K562 (cell line): ENCODE results near the gene SMARCB1. TPM values are rescaled to one million over a fixed set of nuclear protein-coding genes. Genes with fewer than 3 reads are reported as not detected.

ENCODE experiments used
- ATAC-seq: fragments of 200-7000 bp; cut with Tn5 transposase; 3 replicates; pipeline ENCODE4 v1.9.1; 2020; ENCODE audit warnings: moderate library complexity
- BruUV-seq: library from RNA; stranded (reverse); fragments of 400-500 nt; replicated peaks from 2 replicates; lab custom pipeline; 2021; lab: Mats Ljungman, UMichigan
- CTCF ChIA-PET: fragments of 300-600 bp; formaldehyde crosslinking; extraction: SDS; loops from one replicate; lab custom pipeline; 2021; ENCODE audit warnings: low intra/inter-chr PET ratio; lab: Yijun Ruan, JAX
- POLR2A ChIA-PET: fragments of 300-600, 350-650 bp; sonication (Branson Sonifier 250); formaldehyde crosslinking; extraction: SDS; loops from one replicate; lab custom pipeline; 2021; ENCODE audit warnings: antibody characterized with exemption, inconsistent platforms; lab: Yijun Ruan, JAX
- DNase-seq, 4 experiments: peaks; one replicate each; pipeline versions ENCODE4 v3.0.0 to v3.0.0-alpha.2; 2011 to 2018; ENCODE audit warnings: low spot score in 3 of 4, mixed read lengths in 3 of 4; ENCODE audit errors: extremely low read depth in 1 of 4
- FAIRE-seq: peaks from 2 replicates; lab custom pipeline; 2011; peaks lifted over from hg19 to GRCh38; lab: Jason Lieb, UNC
- H2AFZ ChIP-seq: 2 replicates; pipeline ENCODE4 v1.6.0; 2011; ENCODE audit warnings: low read depth, low read length, control low read depth, inconsistent platforms
- H3K27ac ChIP-seq: fragments of 200-600 bp; 3 replicates; pipeline ENCODE4 v1.8.0; 2011; ENCODE audit warnings: low read depth, mild to moderate bottlenecking, control low read depth, inconsistent platforms, low read length, moderate library complexity, mixed read lengths; ENCODE audit errors: extremely low read depth
- H3K27me3 ChIP-seq, 2 experiments: fragments of 300-600 bp in 1 of 2; 2 replicates in 1 of 2; 3 replicates in 1 of 2; pipeline versions ENCODE4 v1.6.0 to v1.8.0; 2011; ENCODE audit warnings: inconsistent platforms in 2 of 2, low read length in 2 of 2, mild to moderate bottlenecking in 1 of 2, mixed read lengths in 1 of 2, moderate library complexity in 1 of 2; ENCODE audit not compliant: control insufficient read depth in 2 of 2, insufficient read depth in 2 of 2
- H3K36me3 ChIP-seq: fragments of 300-600 bp; 3 replicates; pipeline ENCODE4 v1.8.0; 2011; ENCODE audit warnings: mild to moderate bottlenecking, low read length, inconsistent platforms; ENCODE audit not compliant: control insufficient read depth, insufficient read depth
- H3K4me1 ChIP-seq, 2 experiments: fragments of 200-600 bp in 1 of 2; replicated peaks in 1 of 2; 2 replicates in 1 of 2; 3 replicates in 1 of 2; pipeline versions ENCODE4 v1.5.1 to v1.8.0; 2011; ENCODE audit warnings: inconsistent platforms in 2 of 2, low read length in 2 of 2, mild to moderate bottlenecking in 1 of 2, mixed read lengths in 1 of 2, moderate library complexity in 1 of 2; ENCODE audit not compliant: control insufficient read depth in 2 of 2, insufficient read depth in 2 of 2
- H3K4me2 ChIP-seq: 2 replicates; pipeline ENCODE4 v1.6.1; 2011; ENCODE audit warnings: low read length, control low read depth, inconsistent platforms, mixed read lengths; ENCODE audit not compliant: insufficient read depth
- H3K4me3 ChIP-seq: fragments of 200-600 bp; sonication (generic), shearing (Covaris generic); 2 replicates; pipeline ENCODE4 v1.5.1; 2016; ENCODE audit warnings: control low read depth, inconsistent platforms
- H3K79me2 ChIP-seq: fragments of 200-600 bp; 3 replicates; pipeline ENCODE4 v1.8.0; 2011; ENCODE audit warnings: low read length, inconsistent platforms; ENCODE audit not compliant: control insufficient read depth, insufficient read depth
- H3K9ac ChIP-seq, 2 experiments: 2 replicates each; pipeline versions ENCODE4 v1.6.0 to v1.6.1; 2011; ENCODE audit warnings: low read depth in 2 of 2, low read length in 2 of 2, control low read depth in 1 of 2, inconsistent platforms in 1 of 2, mild to moderate bottlenecking in 1 of 2, mixed read lengths in 1 of 2; ENCODE audit not compliant: insufficient read depth in 1 of 2
- H3K9me1 ChIP-seq: one replicate; pipeline ENCODE4 v1.6.0; 2011; ENCODE audit warnings: inconsistent platforms, mild to moderate bottlenecking, low read length, moderate library complexity; ENCODE audit not compliant: control insufficient read depth, insufficient read depth
- H3K9me3 ChIP-seq: replicated peaks from 2 replicates; pipeline ENCODE4 v1.5.1; 2011; ENCODE audit warnings: low read depth, low read length, inconsistent platforms; ENCODE audit not compliant: control insufficient read depth, insufficient read depth
- H4K20me1 ChIP-seq: replicated peaks from 2 replicates; pipeline ENCODE4 v1.6.1; 2011; ENCODE audit warnings: low read length, inconsistent platforms, mixed read lengths; ENCODE audit not compliant: control insufficient read depth, insufficient read depth
- ATF7 ChIP-seq: fragments of 450-650 bp; IDR thresholded peaks from 2 replicates; pipeline ENCODE4 v1.7.1; 2014; ENCODE audit warnings: mild to moderate bottlenecking, moderate library complexity
- CBFA2T2 ChIP-seq: fragments of 450-650 bp; conservative IDR thresholded peaks from 2 replicates; pipeline ENCODE4 v1.6.1; 2017; ENCODE audit warnings: mild to moderate bottlenecking
- CTBP1 ChIP-seq: fragments of 450-650 bp; IDR thresholded peaks from 2 replicates; pipeline ENCODE4 v1.6.1; 2016; ENCODE audit warnings: borderline replicate concordance
- DIDO1 ChIP-seq: fragments of 450-650 bp; IDR thresholded peaks from 2 replicates; pipeline ENCODE4 v1.6.1; 2016; ENCODE audit warnings: low read depth, missing biosample characterization, missing genetic modification characterization
- DPF2 ChIP-seq: fragments of 450-650 bp; IDR thresholded peaks from 2 replicates; pipeline ENCODE4 v1.6.1; 2016
- GTF2F1 ChIP-seq: IDR thresholded peaks from 2 replicates; pipeline ENCODE4 v1.6.1; 2011; ENCODE audit warnings: low read depth, low read length, improper control_type of control experiment
- HDAC1 ChIP-seq, 2 experiments: fragments of 450-650 bp; IDR thresholded peaks; 2 replicates each; pipeline ENCODE4 v1.6.1; 2016 to 2017; ENCODE audit warnings: inconsistent platforms in 1 of 2, mild to moderate bottlenecking in 1 of 2, moderate library complexity in 1 of 2
- HDAC2 ChIP-seq: fragments of 450-650 bp; IDR thresholded peaks from 2 replicates; pipeline ENCODE4 v1.6.1; 2016; ENCODE audit warnings: mild to moderate bottlenecking
- JUN ChIP-seq, 2 experiments: sonication (generic) in 1 of 2; formaldehyde crosslinking in 1 of 2; IDR thresholded peaks; 2 replicates each; pipeline versions ENCODE4 v1.6.1 to v1.8.0; 2012 to 2022; ENCODE audit warnings: borderline replicate concordance in 2 of 2, mild to moderate bottlenecking in 2 of 2, improper control_type of control experiment in 1 of 2, low read depth in 1 of 2, low read length in 1 of 2, missing genetic modification reagents in 1 of 2
- KDM5B ChIP-seq: fragments of 200-600 bp; sonication (generic); IDR thresholded peaks from 2 replicates; pipeline ENCODE4 v1.6.1; 2012; ENCODE audit warnings: low read depth, mild to moderate bottlenecking, moderate library complexity, low read length, control low read depth, inconsistent platforms; ENCODE audit not compliant: insufficient replicate concordance
- MCM5 ChIP-seq: fragments of 450-650 bp; IDR thresholded peaks from 2 replicates; pipeline ENCODE4 v1.6.1; 2016; ENCODE audit warnings: low read depth
- PHF8 ChIP-seq: fragments of 200-600 bp; sonication (generic); IDR thresholded peaks from 2 replicates; pipeline ENCODE4 v1.6.1; 2012; ENCODE audit warnings: mixed run types, mild to moderate bottlenecking, inconsistent platforms, low read length, moderate library complexity, borderline replicate concordance
- POLR2A ChIP-seq: fragments of 450-650 bp; conservative IDR thresholded peaks from 2 replicates; pipeline ENCODE4 v1.6.1; 2016
- SPI1 ChIP-seq: IDR thresholded peaks from 2 replicates; pipeline ENCODE4 v1.6.1; 2011; ENCODE audit warnings: low read depth, low read length, control low read depth, borderline replicate concordance
- ZBED1 ChIP-seq: IDR thresholded peaks from 2 replicates; pipeline ENCODE4 v1.6.1; 2014
- ZFX ChIP-seq: sonication (generic); formaldehyde crosslinking; IDR thresholded peaks from 2 replicates; pipeline ENCODE4 v1.8.0; 2022; ENCODE audit warnings: mild to moderate bottlenecking, missing genetic modification reagents, moderate library complexity
- ZNF785 ChIP-seq: fragments of 250-450 bp; sonication (Bioruptor Pico); IDR thresholded peaks from 2 replicates; pipeline ENCODE4 v1.4.0; 2020; ENCODE audit warnings: mild to moderate bottlenecking
- WGBS: fragments of 100-300 bp; shearing (Covaris generic); methylation state at CpG from one replicate; pipeline ENCODE4 v1.1.6; 2016; ENCODE audit warnings: low coverage, mixed read lengths; ENCODE audit not compliant: insufficient coverage; ENCODE audit errors: missing lambda C conversion rate; 5-methylcytosine and 5-hydroxymethylcytosine counted together
- in situ Hi-C: fragments of 300-500 bp; cut with MboI; formaldehyde crosslinking; loops from 4 replicates; pipeline ENCODE4 v1.15.0; 2018; ENCODE audit warnings: inconsistent platforms, mixed read lengths
- intact Hi-C: fragments of 100-400 bp; cut with micrococcal nuclease; formaldehyde crosslinking; loops from 2 replicates; pipeline ENCODE4 v1.14.2; 2022
- polyA plus RNA-seq, 8 experiments: library from polyadenylated mRNA; depleted of rRNA in 4 of 8; stranded (reverse) in 5 of 8; unstranded in 3 of 8; fragments of >200 nt; fragmentation: Nextera tagmentation in 2 of 8; fragmentation: Illumina TruSeq in 1 of 8; extraction: Ambion mirVana in 2 of 8; extraction: Trizol in 1 of 8; gene quantifications; 2 replicates each; pipeline versions ENCODE4 v1.2.1 to v1.2.3, GENCODE V29; 2011 to 2014; ENCODE audit warnings: inconsistent platforms in 1 of 8, missing spikeins in 1 of 8
- total RNA-seq, 7 experiments: library from RNA; depleted of rRNA in 6 of 7; stranded (reverse); fragments of >200 nt in 6 of 7; fragmentation: Illumina TruSeq in 2 of 7; extraction: Trizol in 2 of 7; gene quantifications; 2 replicates each; pipeline versions ENCODE4 v1.2.1 to v1.2.3, GENCODE V29; 2011 to 2021; ENCODE audit warnings: low replicate concordance in 1 of 7
- TF ChIP-seq, protein P1 (sequence below), 2 experiments: fragments of 450-650 bp; IDR thresholded peaks; 2 replicates each; pipeline ENCODE4 v1.6.1; 2016
- TF ChIP-seq, protein P2 (sequence below): fragments of 450-650 bp; formaldehyde crosslinking; conservative IDR thresholded peaks from 2 replicates; pipeline ENCODE4 v1.4.0; 2022; ENCODE audit warnings: mild to moderate bottlenecking, missing genetic modification characterization

SMARCB1 gene
- total and polyA plus RNA-seq, 9 of the 15 experiments (the other 6 are each of a cell fraction or from before 2014, with no cell fraction given): 1.2 to 113 (median 65.4) TPM

- under 1% methylated on average over 15 of the region's 63 CpGs for whole genome bisulfite sequencing
- DNase-seq: peak; percentile 83 to 90 (median 86)
- peaks cover 24% of the 10 kb centered on the region for H3K36me3 ChIP-seq
- H4K20me1 ChIP-seq: peaks cover 19% of the 10 kb centered on the region
- H3K4me1 ChIP-seq: peaks cover 25 to 62% of the 10 kb centered on the region in 2 experiments; a peak in 4 of 5 replicates
- peak within 1 kb of the TSS; percentile 95 to 98 for H3K9ac ChIP-seq
- ATAC-seq: peak; percentile 77
- FAIRE-seq: peak; percentile 51
- ChIA-PET CTCF (interaction anchor here (0.6 to 2.7 kb wide), 4 partner anchors 80 to 187 kb away, joined by 3 to 15 read pairs (median 4); no protein-coding TSS in a partner anchor), POLR2A (interaction anchor here (0.6 to 1.0 kb wide), 4 partner anchors 15 to 154 kb away, joined by 3 to 4 read pairs (median 3); no protein-coding TSS in a partner anchor)
- peak within 1 kb of the TSS; percentile 94 for H3K4me2 ChIP-seq
- peak within 1 kb of the TSS; percentile 95 for H2AFZ ChIP-seq
- H3K27me3 ChIP-seq: no peaks in the 10 kb centered on the region
- peak within 1 kb of the TSS; percentile 70 for H3K4me3 ChIP-seq
- BruUV-seq: TSS peak; percentile 82
- intact Hi-C loops (loop anchor here (2.0 to 10.0 kb wide), 3 partner anchors 79 to 225 kb away; no protein-coding TSS in a partner anchor), in situ Hi-C loops (no loop called here)
- peaks cover 6% of the 10 kb centered on the region for H3K9me1 ChIP-seq
- H3K27ac ChIP-seq: peak within 1 kb of the TSS; percentile 98
- H3K9me3 ChIP-seq: no peaks in the 10 kb centered on the region
- H3K79me2 ChIP-seq: peaks cover 34% of the 10 kb centered on the region
- TF ChIP-seq, protein P1, sequence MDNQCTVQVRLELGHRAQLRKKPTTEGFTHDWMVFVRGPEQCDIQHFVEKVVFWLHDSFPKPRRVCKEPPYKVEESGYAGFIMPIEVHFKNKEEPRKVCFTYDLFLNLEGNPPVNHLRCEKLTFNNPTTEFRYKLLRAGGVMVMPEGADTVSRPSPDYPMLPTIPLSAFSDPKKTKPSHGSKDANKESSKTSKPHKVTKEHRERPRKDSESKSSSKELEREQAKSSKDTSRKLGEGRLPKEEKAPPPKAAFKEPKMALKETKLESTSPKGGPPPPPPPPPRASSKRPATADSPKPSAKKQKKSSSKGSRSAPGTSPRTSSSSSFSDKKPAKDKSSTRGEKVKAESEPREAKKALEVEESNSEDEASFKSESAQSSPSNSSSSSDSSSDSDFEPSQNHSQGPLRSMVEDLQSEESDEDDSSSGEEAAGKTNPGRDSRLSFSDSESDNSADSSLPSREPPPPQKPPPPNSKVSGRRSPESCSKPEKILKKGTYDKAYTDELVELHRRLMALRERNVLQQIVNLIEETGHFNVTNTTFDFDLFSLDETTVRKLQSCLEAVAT (IDR thresholded peaks at IDR 0.05): no peak
- peak; percentile 64 for TF ChIP-seq KDM5B
- TF ChIP-seq HDAC2: peak; percentile 67; the same call in 1 of the 2 replicates
- TF ChIP-seq CTBP1: peak; percentile 48; the same call in 1 of the 2 replicates
- peak; percentile 79; the same call in 1 of the 2 replicates for TF ChIP-seq PHF8
- TF ChIP-seq MCM5: no peak
- 0 out of 2 replicates have a peak, but pooled peaks have one; percentile 36 for TF ChIP-seq ATF7
- TF ChIP-seq ZNF785: no peak
- 0 out of 2 replicates have a peak, but pooled peaks have one; percentile 51 for TF ChIP-seq GTF2F1
- no peak; the same call in 1 of the 2 replicates for TF ChIP-seq JUN (IDR thresholded peaks at IDR 0.05; ENCODE audit: borderline replicate concordance, low read depth, low read length)
- TF ChIP-seq JUN (CRISPR knock-in tag; IDR thresholded peaks at IDR 0.05; ENCODE audit: borderline replicate concordance): peak; percentile 60; the same call in 1 of the 2 replicates
- no peak for TF ChIP-seq DIDO1 (tag)
- TF ChIP-seq ZBED1: no peak
- TF ChIP-seq ZFX: peak; percentile 93
- TF ChIP-seq DPF2: peak; percentile 35; the same call in 1 of the 2 replicates
- TF ChIP-seq HDAC1 (IDR thresholded peaks at IDR 0.05): peak in 1 of 2 experiments; percentile 80; a peak in 2 of 4 replicates
- peak; percentile 96 for TF ChIP-seq POLR2A
- TF ChIP-seq, protein P2, sequence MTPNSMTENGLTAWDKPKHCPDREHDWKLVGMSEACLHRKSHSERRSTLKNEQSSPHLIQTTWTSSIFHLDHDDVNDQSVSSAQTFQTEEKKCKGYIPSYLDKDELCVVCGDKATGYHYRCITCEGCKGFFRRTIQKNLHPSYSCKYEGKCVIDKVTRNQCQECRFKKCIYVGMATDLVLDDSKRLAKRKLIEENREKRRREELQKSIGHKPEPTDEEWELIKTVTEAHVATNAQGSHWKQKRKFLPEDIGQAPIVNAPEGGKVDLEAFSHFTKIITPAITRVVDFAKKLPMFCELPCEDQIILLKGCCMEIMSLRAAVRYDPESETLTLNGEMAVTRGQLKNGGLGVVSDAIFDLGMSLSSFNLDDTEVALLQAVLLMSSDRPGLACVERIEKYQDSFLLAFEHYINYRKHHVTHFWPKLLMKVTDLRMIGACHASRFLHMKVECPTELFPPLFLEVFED (CRISPR knock-in tag): peak; percentile 62; the same call in 1 of the 2 replicates
- no peak for TF ChIP-seq CBFA2T2
- TF ChIP-seq SPI1: peak; percentile 57; the same call in 1 of the 2 replicates
Observed at GRCh38 chr22:23767673-23768548, 18.9 kb upstream of the SMARCB1 start, which contains the start of gene CHCHD10. CHCHD10 (minus strand) TSS chr22:23767972; CDS start chr22:23767874, 98 bp downstream.
